D721Med (cell line): ENCODE results near the gene SYK.

Experiments used
- DNase-seq: peaks from one replicate; pipeline ENCODE4 v3.0.0; 2011; ENCODE audit warnings: low spot score; ENCODE audit not compliant: insufficient read length
- FAIRE-seq: peaks from 2 replicates; lab custom pipeline; 2011; peaks lifted over from hg19 to GRCh38; lab: Jason Lieb, UNC
- CTCF ChIP-seq: IDR thresholded peaks from 2 replicates; pipeline ENCODE4 v1.5.1; 2012; ENCODE audit warnings: mild to moderate bottlenecking, control low read depth; ENCODE audit not compliant: insufficient read depth; ENCODE audit errors: missing control alignments

Gene SYK

GRCh38 chr9:90772386-90772785, 29.2 kb upstream of the SYK start:
- TF ChIP-seq CTCF = no peak
- FAIRE-seq (no peak), DNase-seq (no peak)

GRCh38 chr9:90773617-90774016, 28.0 kb upstream of the SYK start:
- FAIRE-seq = no peak
- no peak for DNase-seq
- peak; percentile 3 for TF ChIP-seq CTCF

- FAIRE-seq (no peak), DNase-seq (no peak)
- no peak for TF ChIP-seq CTCF
Observed at GRCh38 chr9:90774071-90774470, 27.5 kb upstream of the SYK start.

GRCh38 chr9:90774682-90775081, 26.9 kb upstream of the SYK start:
- FAIRE-seq = no peak
- no peak for DNase-seq
- no peak for TF ChIP-seq CTCF

GRCh38 chr9:90775657-90776056, 26.0 kb upstream of the SYK start:
- no peak for FAIRE-seq
- no peak for TF ChIP-seq CTCF
- DNase-seq = no peak

- FAIRE-seq (no peak), DNase-seq (no peak)
- no peak for TF ChIP-seq CTCF
Observed at GRCh38 chr9:90778746-90779145, 22.9 kb upstream of the SYK start.

- DNase-seq (no peak), FAIRE-seq (no peak)
- TF ChIP-seq CTCF = no peak
Observed at GRCh38 chr9:90783552-90783951, 18.1 kb upstream of the SYK start.
